ENCODE results near the gene PRKAR1A.

Gene PRKAR1A

GRCh38 chr17:68482576-68483041 lies 29.6 kb upstream of the PRKAR1A start:
- 0 out of 2 replicates have a peak, but pooled peaks cover 7% of the 10 kb centered on the region for H3K9me3 ChIP-seq (ENCODE audit: insufficient read depth, low read length)
- no peaks in the 10 kb centered on the region for H3K27me3 ChIP-seq (ENCODE audit: low read length)
- H3K4me2 ChIP-seq (ENCODE audit: low read depth, low read length, poor library complexity, severe bottlenecking), result no peak overlapping the region
- no peaks in the 10 kb centered on the region for H3F3A ChIP-seq (ENCODE audit: insufficient read depth)
- no peak overlapping the region for H2AFZ ChIP-seq (ENCODE audit: low read depth, low read length, severe bottlenecking)
- H3K9me2 ChIP-seq (replicated peaks; ENCODE audit: insufficient read depth, low read length), result no peaks in the 10 kb centered on the region
- no peak overlapping the region for H3K27ac ChIP-seq (ENCODE audit: low read depth, low read length)
- no peaks in the 10 kb centered on the region for H3K79me2 ChIP-seq (ENCODE audit: insufficient read depth, low read length)
- no peak overlapping the region for H3K9ac ChIP-seq (ENCODE audit: low read length)
- no peaks in the 10 kb centered on the region for H3K36me3 ChIP-seq (ENCODE audit: low read length)
- TF ChIP-seq EZH2phosphoT487 (conservative IDR thresholded peaks at IDR 0.05; ENCODE audit: low read length), result no peak
- no peak for TF ChIP-seq CTCF (IDR thresholded peaks at IDR 0.05; ENCODE audit: insufficient read depth, low read length, poor library complexity, severe bottlenecking)
- H4K20me1 ChIP-seq (ENCODE audit: low read depth, low read length), result no peaks in the 10 kb centered on the region
- no peak overlapping the region for H3K4me3 ChIP-seq (ENCODE audit: insufficient read depth, low read length, poor library complexity, severe bottlenecking)

GRCh38 chr17:68484458-68484857 lies 27.8 kb upstream of the PRKAR1A start:
- no peak overlapping the region for H2AFZ ChIP-seq (ENCODE audit: low read depth, low read length, severe bottlenecking)
- H3K9ac ChIP-seq (ENCODE audit: low read length), result no peak overlapping the region
- no peaks in the 10 kb centered on the region for H4K20me1 ChIP-seq (ENCODE audit: low read depth, low read length)
- H3F3A ChIP-seq (ENCODE audit: insufficient read depth), result no peaks in the 10 kb centered on the region
- H3K27me3 ChIP-seq (ENCODE audit: low read length), result no peaks in the 10 kb centered on the region
- H3K9me3 ChIP-seq (ENCODE audit: insufficient read depth, low read length), result 0 out of 2 replicates have a peak, but pooled peaks cover 5% of the 10 kb centered on the region
- no peak overlapping the region for H3K4me3 ChIP-seq (ENCODE audit: insufficient read depth, low read length, poor library complexity, severe bottlenecking)
- no peaks in the 10 kb centered on the region for H3K9me2 ChIP-seq (replicated peaks; ENCODE audit: insufficient read depth, low read length)
- TF ChIP-seq CTCF (IDR thresholded peaks at IDR 0.05; ENCODE audit: insufficient read depth, low read length, poor library complexity, severe bottlenecking) (no peak), EZH2phosphoT487 (conservative IDR thresholded peaks at IDR 0.05; ENCODE audit: low read length) (no peak)
- H3K27ac ChIP-seq (ENCODE audit: low read depth, low read length), result no peak overlapping the region
- no peaks in the 10 kb centered on the region for H3K36me3 ChIP-seq (ENCODE audit: low read length)
- H3K79me2 ChIP-seq (ENCODE audit: insufficient read depth, low read length), result no peaks in the 10 kb centered on the region
- no peak overlapping the region for H3K4me2 ChIP-seq (ENCODE audit: low read depth, low read length, poor library complexity, severe bottlenecking)

- Histone ChIP-seq H3K9me2 (replicated peaks; ENCODE audit: insufficient read depth, low read length) (no peaks in the 10 kb centered on the region), H3K27me3 (ENCODE audit: low read length) (no peaks in the 10 kb centered on the region), H3K9ac (ENCODE audit: low read length) (no peak overlapping the region), H2AFZ (ENCODE audit: low read depth, low read length, severe bottlenecking) (no peak overlapping the region), H3K4me3 (ENCODE audit: insufficient read depth, low read length, poor library complexity, severe bottlenecking) (no peak overlapping the region), H3K79me2 (ENCODE audit: insufficient read depth, low read length) (no peaks in the 10 kb centered on the region), H3K27ac (ENCODE audit: low read depth, low read length) (no peak overlapping the region), H3K36me3 (ENCODE audit: low read length) (no peaks in the 10 kb centered on the region), H3K9me3 (ENCODE audit: insufficient read depth, low read length) (no peaks in the 10 kb centered on the region), H4K20me1 (ENCODE audit: low read depth, low read length) (no peaks in the 10 kb centered on the region), H3F3A (ENCODE audit: insufficient read depth) (no peaks in the 10 kb centered on the region), H3K4me2 (ENCODE audit: low read depth, low read length, poor library complexity, severe bottlenecking) (no peak overlapping the region)
- TF ChIP-seq CTCF (IDR thresholded peaks at IDR 0.05; ENCODE audit: insufficient read depth, low read length, poor library complexity, severe bottlenecking) (no peak), EZH2phosphoT487 (conservative IDR thresholded peaks at IDR 0.05; ENCODE audit: low read length) (no peak)
Observed at GRCh38 chr17:68489919-68490318, 22.3 kb upstream of the PRKAR1A start.
